ENCODE results near the gene CBLC. TPM values are rescaled to one million over a fixed set of nuclear protein-coding genes. Genes with fewer than 3 reads are reported as not detected.

Gene CBLC
- total RNA-seq, 4 donors from 2014 or later, result 84.2 to 197 (median 132) TPM

- Histone ChIP-seq H3K9me3 (no peaks in the 10 kb centered on the region), H3K4me3 (no peak overlapping the region), H3K27ac (no peak overlapping the region), H3K27me3 (no peaks in the 10 kb centered on the region), H3K4me1 (peaks cover 0 to 15% (median 0%) of the 10 kb centered on the region in 4 donors), H3K36me3 (peaks cover 0 to 18% (median 0%) of the 10 kb centered on the region in 3 donors)
- TF ChIP-seq CTCF (IDR thresholded peaks at IDR 0.05) (no peak), POLR2A (IDR thresholded peaks at IDR 0.05) (no peak)
- DNase-seq, result no peak
These were observed 5.9 kb downstream of the CBLC start for GRCh38 chr19:44783545-44783944.

GRCh38 chr19:44785271-44785670 lies 7.6 kb downstream of the CBLC start:
- Histone ChIP-seq H3K9me3 (no peaks in the 10 kb centered on the region), H3K27ac (peak overlapping the region in 1 of 4 donors; percentile 64), H3K4me3 (no peak overlapping the region), H3K27me3 (no peaks in the 10 kb centered on the region), H3K36me3 (peaks cover 0 to 34% (median 0%) of the 10 kb centered on the region in 3 donors), H3K4me1 (peaks cover 0 to 15% (median 0%) of the 10 kb centered on the region in 4 donors)
- TF ChIP-seq POLR2A (IDR thresholded peaks at IDR 0.05) (no peak), CTCF (IDR thresholded peaks at IDR 0.05) (no peak)
- DNase-seq, result no peak

GRCh38 chr19:44785993-44786392 lies 8.3 kb downstream of the CBLC start:
- H3K27ac ChIP-seq, result no peak overlapping the region
- no peak overlapping the region for H3K4me3 ChIP-seq
- DNase-seq, result no peak
- no peaks in the 10 kb centered on the region for H3K9me3 ChIP-seq
- peaks cover 0 to 41% (median 0%) of the 10 kb centered on the region in 3 donors for H3K36me3 ChIP-seq
- H3K27me3 ChIP-seq, result no peaks in the 10 kb centered on the region
- peaks cover 0 to 9% (median 0%) of the 10 kb centered on the region in 4 donors for H3K4me1 ChIP-seq
- TF ChIP-seq POLR2A (IDR thresholded peaks at IDR 0.05) (no peak), CTCF (IDR thresholded peaks at IDR 0.05) (no peak)

GRCh38 chr19:44788971-44789370 lies 11.3 kb downstream of the CBLC start:
- H3K27ac ChIP-seq, result no peak overlapping the region
- H3K36me3 ChIP-seq, result peaks cover 0 to 62% (median 0%) of the 10 kb centered on the region in 3 donors
- TF ChIP-seq CTCF (IDR thresholded peaks at IDR 0.05), result no peak
- no peak for TF ChIP-seq POLR2A (IDR thresholded peaks at IDR 0.05)
- H3K4me3 ChIP-seq, result no peak overlapping the region
- peaks cover 0 to 7% (median 0%) of the 10 kb centered on the region in 4 donors for H3K4me1 ChIP-seq
- DNase-seq, result no peak
- H3K9me3 ChIP-seq, result no peaks in the 10 kb centered on the region
- H3K27me3 ChIP-seq, result no peaks in the 10 kb centered on the region

GRCh38 chr19:44789943-44790483 lies 12.3 kb downstream of the CBLC start:
- H3K27me3 ChIP-seq, result no peaks in the 10 kb centered on the region
- no peak overlapping the region for H3K27ac ChIP-seq
- no peaks in the 10 kb centered on the region for H3K4me1 ChIP-seq
- no peaks in the 10 kb centered on the region for H3K9me3 ChIP-seq
- H3K36me3 ChIP-seq, result peaks cover 0 to 69% (median 0%) of the 10 kb centered on the region in 3 donors
- H3K4me3 ChIP-seq, result no peak overlapping the region
- no peak for TF ChIP-seq CTCF (IDR thresholded peaks at IDR 0.05)
- no peak for TF ChIP-seq POLR2A (IDR thresholded peaks at IDR 0.05)
- no peak for DNase-seq
